Measurements from ENCODE around the gene CNNM4.

- TF ChIP-seq CTCF (IDR thresholded peaks at IDR 0.05): no peak
- TF ChIP-seq POLR2A (IDR thresholded peaks at IDR 0.05): no peak
Observed at GRCh38 chr2:96747061-96747617, 13.6 kb upstream of the CNNM4 start.

Measured in right lobe of liver (tissue), 4 donors.